BLaER1 treated with 17β-estradiol and CSF1 and Interleukin-3, amounts not matched to agents 10 nM and 100 nM (cell line): ENCODE data around the gene RETSAT.
"Not testable (repeated sequence)": the region's sequence is repeated elsewhere in the genome, so short reads cannot be mapped to it uniquely, and the experiment has no call there.

ENCODE experiments used
- H3K27ac ChIP-seq, 11 experiments: shearing (Covaris generic); formaldehyde crosslinking; 2 replicates each; pipeline ENCODE4 v1.8.1; 2022
- H3K27me3 ChIP-seq, 11 experiments: shearing (Covaris generic); formaldehyde crosslinking; 2 replicates each; pipeline ENCODE4 v1.8.1; 2022
- H3K36me3 ChIP-seq, 11 experiments: shearing (Covaris generic); formaldehyde crosslinking; 2 replicates each; pipeline ENCODE4 v1.8.1; 2022
- H3K4me1 ChIP-seq, 10 experiments: shearing (Covaris generic); formaldehyde crosslinking; 2 replicates each; pipeline ENCODE4 v1.8.1; 2022
- H3K4me2 ChIP-seq, 11 experiments: shearing (Covaris generic); formaldehyde crosslinking; 2 replicates each; pipeline ENCODE4 v1.8.1; 2022
- H3K4me3 ChIP-seq, 10 experiments: shearing (Covaris generic); formaldehyde crosslinking; 2 replicates each; pipeline ENCODE4 v1.8.1; 2022
- H3K9ac ChIP-seq, 11 experiments: shearing (Covaris generic); formaldehyde crosslinking; 2 replicates each; pipeline ENCODE4 v1.8.1; 2022
- H3K9me3 ChIP-seq, 11 experiments: shearing (Covaris generic); formaldehyde crosslinking; replicated peaks in 1 of 11; 2 replicates each; pipeline ENCODE4 v1.8.1; 2022
- H4K20me1 ChIP-seq, 11 experiments: shearing (Covaris generic); formaldehyde crosslinking; 2 replicates each; pipeline ENCODE4 v1.8.1; 2022
- Cebpa-rat ChIP-seq, 11 experiments: shearing (Covaris generic); IDR thresholded peaks; 2 replicates each; pipeline ENCODE4 v1.8.1; 2022

RETSAT gene

DNA sequence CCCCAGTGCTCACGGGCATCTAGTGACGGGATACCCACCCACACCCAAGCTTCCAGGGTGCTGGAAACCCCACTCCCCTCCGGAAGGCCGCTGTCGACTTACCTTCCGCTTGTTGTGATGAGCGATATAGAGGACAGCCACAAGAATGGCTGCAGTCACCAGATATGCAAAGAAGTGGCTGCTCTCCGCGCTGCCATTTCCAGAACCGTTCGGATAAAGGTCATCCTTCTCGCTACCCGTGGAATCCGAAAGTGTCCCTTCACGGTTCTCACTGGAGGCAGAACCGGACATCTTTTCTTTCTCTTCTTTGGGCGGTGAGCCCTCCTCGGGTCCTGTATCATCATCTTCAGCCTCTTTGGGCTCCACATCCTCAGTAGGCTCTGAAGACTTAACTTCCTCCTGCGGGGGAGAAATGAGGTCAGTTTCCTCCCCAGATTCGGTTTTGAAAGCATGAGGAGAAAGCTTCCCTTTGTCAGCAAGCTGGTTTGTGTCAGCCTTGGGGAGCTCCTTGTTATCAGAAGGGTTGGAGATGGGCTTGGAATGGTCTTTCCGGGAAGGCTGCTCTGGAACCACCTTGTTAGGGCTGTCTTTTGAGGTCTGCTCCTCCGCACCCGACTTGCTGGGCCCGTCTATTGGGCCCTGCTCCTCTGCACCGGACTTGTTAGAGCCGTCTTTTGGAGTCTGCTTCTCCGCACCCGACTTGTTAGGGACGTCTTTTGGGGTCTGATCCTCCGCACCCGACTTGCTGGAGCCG is 27.7 kb downstream of the RETSAT start:
- peak overlapping the region; percentile 94 to 98 (median 97) for H3K27ac ChIP-seq
- H3K36me3 ChIP-seq = peaks cover 49 to 57% (median 56%) of the 10 kb centered on the region in 11 experiments
- peak overlapping the region; percentile 91 to 99 (median 97) for H3K4me2 ChIP-seq
- H3K9ac ChIP-seq = peak overlapping the region; percentile 92 to 98 (median 96)
- peak overlapping the region; percentile 82 to 97 (median 91) for H3K4me3 ChIP-seq
- no peaks in the 10 kb centered on the region for H3K27me3 ChIP-seq
- no peak for TF ChIP-seq Cebpa-rat (IDR thresholded peaks at IDR 0.05)
- H4K20me1 ChIP-seq = peaks cover 50 to 59% (median 53%) of the 10 kb centered on the region in 11 experiments
- peaks cover 46 to 58% (median 52%) of the 10 kb centered on the region in 10 experiments for H3K4me1 ChIP-seq
- H3K9me3 ChIP-seq = no peaks in the 10 kb centered on the region

DNA sequence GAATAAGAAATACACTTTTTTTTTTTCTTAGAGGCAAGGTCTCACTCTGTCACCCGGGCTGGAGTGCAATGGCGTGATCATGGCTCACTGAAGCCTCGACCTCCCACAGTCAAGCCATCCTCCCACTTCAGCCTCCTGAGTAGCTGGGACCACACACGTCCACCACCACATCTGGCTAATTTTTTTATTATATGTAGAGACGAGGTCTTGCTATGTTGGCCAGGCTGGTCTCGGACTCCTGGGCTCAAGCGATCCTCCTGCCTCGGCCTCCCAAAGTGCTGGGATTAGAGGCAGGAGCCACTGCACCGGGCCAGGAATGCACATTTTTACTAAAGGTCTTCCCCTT is 28.9 kb downstream of the RETSAT start:
- Histone ChIP-seq H3K4me2 (peak overlapping the region; percentile 91 to 99 (median 97)), H3K9me3 (no peaks in the 10 kb centered on the region), H3K27me3 (no peaks in the 10 kb centered on the region), H4K20me1 (peaks cover 62 to 71% (median 64%) of the 10 kb centered on the region in 11 experiments), H3K36me3 (peaks cover 61 to 69% (median 67%) of the 10 kb centered on the region in 11 experiments), H3K9ac (peak overlapping the region; percentile 92 to 98 (median 96)), H3K27ac (peak overlapping the region in 9 of 11 experiments; percentile 31 to 98 (median 97); a peak in 15 of 22 replicates), H3K4me1 (peaks cover 51 to 69% (median 58%) of the 10 kb centered on the region in 10 experiments), H3K4me3 (peak overlapping the region; percentile 82 to 97 (median 91))
- no peak for TF ChIP-seq Cebpa-rat (IDR thresholded peaks at IDR 0.05)

DNA sequence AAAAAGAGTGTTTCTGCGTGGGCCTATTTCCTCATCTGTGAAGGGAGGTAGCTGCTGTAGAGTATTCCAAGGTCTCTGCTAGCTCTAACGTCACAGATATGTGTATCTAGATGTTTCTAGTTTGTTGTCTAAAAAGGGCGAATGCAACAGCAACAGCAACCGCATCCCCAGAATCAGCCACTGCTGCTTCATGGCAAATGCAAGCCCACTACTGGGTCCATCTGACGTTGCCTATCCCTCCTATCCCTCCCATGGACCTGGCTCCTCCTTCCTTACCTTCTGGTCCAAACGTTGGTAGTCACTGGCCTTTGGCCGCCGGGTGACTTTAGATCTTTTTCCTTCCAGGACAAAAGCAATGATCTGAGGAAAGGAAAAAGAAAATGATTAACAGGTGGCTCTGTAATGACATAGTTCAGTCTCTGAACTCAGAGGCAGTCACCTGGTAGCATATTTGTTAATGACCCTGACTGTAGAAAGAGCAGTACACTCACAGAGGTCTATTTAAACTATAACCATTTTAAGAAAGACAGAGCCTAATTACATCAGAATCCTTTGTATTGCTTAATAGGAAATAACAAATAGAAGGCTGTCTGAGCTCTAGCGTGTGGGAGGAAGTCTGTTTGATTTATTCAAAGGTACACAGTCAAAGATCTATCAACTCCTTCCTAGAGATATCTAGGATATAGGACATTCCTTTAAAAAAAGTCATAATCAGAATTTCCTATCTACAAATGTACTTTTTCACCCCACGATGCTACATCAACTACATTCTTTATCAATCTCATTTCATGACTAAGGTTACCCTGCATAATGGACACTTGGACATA is 29.5 kb downstream of the RETSAT start:
- peaks cover 68 to 76% (median 70%) of the 10 kb centered on the region in 11 experiments for H4K20me1 ChIP-seq
- H3K9me3 ChIP-seq = no peaks in the 10 kb centered on the region
- peaks cover 67 to 75% (median 73%) of the 10 kb centered on the region in 11 experiments for H3K36me3 ChIP-seq
- H3K4me2 ChIP-seq = peak overlapping the region; percentile 91 to 99 (median 97)
- peaks cover 51 to 74% (median 63%) of the 10 kb centered on the region in 10 experiments for H3K4me1 ChIP-seq
- TF ChIP-seq Cebpa-rat (IDR thresholded peaks at IDR 0.05) = 0 out of 22 replicates have a peak, but pooled peaks of 1 of the 11 experiments have one; percentile 10
- H3K27me3 ChIP-seq = no peaks in the 10 kb centered on the region
- H3K9ac ChIP-seq = peak overlapping the region; percentile 92 to 98 (median 96)
- peak overlapping the region in 9 of 11 experiments; percentile 31 to 98 (median 97); a peak in 12 of 22 replicates for H3K27ac ChIP-seq
- H3K4me3 ChIP-seq = peak overlapping the region; percentile 82 to 97 (median 91)

DNA sequence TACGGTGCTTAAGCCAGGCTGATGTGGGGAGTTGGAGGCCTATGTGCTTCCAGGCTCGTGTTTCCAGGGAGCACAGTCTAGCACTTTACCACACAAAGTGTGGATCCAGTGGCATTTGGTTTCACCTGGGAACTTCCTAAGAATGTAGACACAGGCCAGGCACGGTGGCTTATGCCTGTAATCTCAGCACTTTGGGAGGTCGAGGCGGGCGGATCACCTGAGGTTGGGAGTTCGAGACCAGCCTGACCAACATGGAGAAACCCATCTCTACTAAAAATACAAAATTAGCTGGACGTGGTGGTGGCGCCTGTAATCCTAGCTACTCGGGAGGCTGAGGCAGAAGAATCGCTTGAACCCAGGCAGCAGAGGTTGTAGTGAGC is 30.4 kb downstream of the RETSAT start:
- not testable (repeated sequence) for H3K27me3 ChIP-seq, H3K27ac ChIP-seq, H3K9me3 ChIP-seq
- Histone ChIP-seq H3K36me3 (peaks cover 75 to 83% (median 82%) of the 10 kb centered on the region in 11 experiments), H3K4me1 (peaks cover 46 to 76% (median 59%) of the 10 kb centered on the region in 10 experiments), H3K4me3 (peak overlapping the region in 6 of 10 experiments; percentile 20 to 97 (median 90); a peak in 8 of 20 replicates), H4K20me1 (peaks cover 76 to 85% (median 79%) of the 10 kb centered on the region in 11 experiments), H3K4me2 (peak overlapping the region; percentile 25 to 99 (median 95); a peak in 21 of 22 replicates), H3K9ac (peak overlapping the region in 2 of 11 experiments; percentile 33 to 41; a peak in 2 of 22 replicates)

DNA sequence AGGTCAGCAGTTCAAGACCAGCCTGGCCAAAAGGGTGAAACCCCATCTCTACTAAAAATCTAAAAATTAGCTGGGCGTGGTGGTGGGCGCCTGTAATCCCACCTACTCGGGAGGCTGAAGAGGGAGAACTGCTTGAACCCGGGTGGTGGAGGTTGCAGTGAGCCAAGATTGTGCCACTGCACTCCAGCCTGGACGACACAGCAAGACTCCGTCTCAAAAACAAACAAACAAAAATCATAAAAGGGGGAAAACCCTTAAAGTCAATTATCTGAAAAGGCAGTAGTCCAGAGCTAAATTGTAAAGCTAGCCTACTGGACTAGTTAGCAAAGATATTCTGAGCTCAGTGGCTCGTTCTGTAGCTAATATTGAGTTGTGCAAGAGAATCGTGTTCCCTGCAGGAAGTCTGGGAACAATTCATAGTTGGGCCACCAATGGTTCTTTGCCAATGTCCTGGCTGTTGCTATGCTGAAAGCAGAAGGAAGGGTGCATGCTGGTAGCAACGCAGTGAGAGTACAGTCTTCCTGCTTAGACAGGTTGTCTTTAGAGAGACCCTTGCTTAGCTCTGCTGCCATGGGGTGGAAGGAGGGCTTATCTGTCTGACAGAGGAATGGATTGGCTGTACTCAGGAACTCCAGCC is 30.9 kb downstream of the RETSAT start:
- Histone ChIP-seq H3K27ac (no peak overlapping the region), H3K9ac (peak overlapping the region in 2 of 11 experiments; percentile 33 to 41; a peak in 3 of 22 replicates), H3K27me3 (no peaks in the 10 kb centered on the region), H3K4me2 (peak overlapping the region; percentile 9 to 99 (median 94)), H3K9me3 (no peaks in the 10 kb centered on the region), H3K36me3 (peaks cover 80 to 88% (median 87%) of the 10 kb centered on the region in 11 experiments), H3K4me3 (peak overlapping the region in 5 of 10 experiments; percentile 20 to 95 (median 85); a peak in 5 of 20 replicates), H3K4me1 (peaks cover 41 to 76% (median 57%) of the 10 kb centered on the region in 10 experiments), H4K20me1 (peaks cover 81 to 90% (median 84%) of the 10 kb centered on the region in 11 experiments)
- TF ChIP-seq Cebpa-rat (IDR thresholded peaks at IDR 0.05) = no peak

DNA sequence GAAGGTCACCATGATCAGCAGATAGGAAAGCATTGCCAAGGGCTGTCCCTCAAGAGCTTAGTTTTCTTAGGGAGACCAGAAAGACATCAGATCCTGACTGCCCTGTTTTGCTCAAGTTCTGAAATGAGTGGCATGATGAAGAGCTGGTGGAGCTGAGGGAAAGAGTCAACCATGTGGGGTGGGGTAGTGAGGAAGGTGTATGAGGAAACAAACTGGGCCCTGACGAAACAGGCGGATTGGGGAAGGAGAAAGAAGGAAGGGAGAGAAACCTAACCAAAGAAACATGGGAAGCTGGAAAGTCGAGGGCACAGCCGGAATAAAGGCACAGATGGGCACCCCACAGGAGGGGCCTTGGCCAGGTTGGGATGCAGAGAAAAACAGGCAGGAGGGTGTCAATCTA is 34.5 kb downstream of the RETSAT start:
- Histone ChIP-seq H3K4me3 (no peak overlapping the region), H3K9me3 (no peaks in the 10 kb centered on the region), H3K27me3 (no peaks in the 10 kb centered on the region), H3K27ac (no peak overlapping the region), H3K9ac (peak overlapping the region in 2 of 11 experiments; percentile 31 to 37; a peak in 3 of 22 replicates), H4K20me1 (peaks cover 86 to 100% (median 100%) of the 10 kb centered on the region in 11 experiments), H3K36me3 (peaks cover 94 to 100% (median 98%) of the 10 kb centered on the region in 11 experiments), H3K4me2 (peak overlapping the region in 6 of 11 experiments; percentile 2 to 99 (median 94); a peak in 8 of 22 replicates), H3K4me1 (peaks cover 28 to 70% (median 48%) of the 10 kb centered on the region in 10 experiments)
- no peak for TF ChIP-seq Cebpa-rat (IDR thresholded peaks at IDR 0.05)

DNA sequence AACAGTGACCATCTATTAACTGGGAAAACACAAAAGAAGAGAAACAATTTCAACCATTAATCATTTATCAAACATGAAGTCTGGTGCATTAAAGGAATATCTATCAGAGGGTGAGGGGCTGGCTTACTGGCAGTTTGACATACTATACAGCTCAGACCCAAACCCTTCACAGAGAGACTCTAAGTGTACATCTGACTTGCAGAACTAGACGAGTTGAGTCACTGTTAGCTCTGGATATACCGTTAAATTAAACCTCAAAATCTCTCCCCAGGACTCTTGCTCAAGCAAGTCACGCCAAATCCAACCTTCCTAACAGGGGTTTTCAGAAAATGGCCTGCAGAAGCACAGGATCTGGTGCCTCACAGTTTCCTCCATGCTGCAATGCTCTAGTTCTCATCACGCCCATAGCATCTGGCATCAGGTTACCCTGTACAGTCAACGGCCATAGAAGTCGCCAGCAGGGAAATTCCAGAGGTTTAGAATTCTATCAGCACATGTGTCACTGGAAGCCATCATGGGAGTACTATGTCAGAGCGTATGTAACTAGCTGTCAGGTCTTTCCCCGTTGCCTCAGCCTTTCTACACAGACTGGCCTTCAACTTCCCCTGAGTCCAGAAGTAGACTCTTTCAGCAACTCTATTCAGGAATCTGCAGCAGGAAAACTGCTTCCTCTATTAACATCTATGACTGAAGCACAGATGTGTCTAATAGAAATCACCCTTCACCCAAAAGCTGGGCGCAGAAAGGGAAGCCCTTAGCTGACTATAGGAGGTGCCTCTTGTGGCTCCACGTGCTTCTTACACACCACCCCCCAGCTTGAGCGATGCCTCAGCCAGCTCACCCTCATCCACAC is 35.9 kb downstream of the RETSAT start:
- TF ChIP-seq Cebpa-rat (IDR thresholded peaks at IDR 0.05) = no peak
- no peaks in the 10 kb centered on the region for H3K27me3 ChIP-seq
- no peak overlapping the region; a peak in 1 of 22 replicates for H3K9ac ChIP-seq
- H3K9me3 ChIP-seq = no peaks in the 10 kb centered on the region
- peak overlapping the region in 3 of 11 experiments; percentile 25 to 99 (median 99); a peak in 5 of 22 replicates for H3K4me2 ChIP-seq
- peaks cover 16 to 67% (median 34%) of the 10 kb centered on the region in 10 experiments; a peak in 19 of 20 replicates for H3K4me1 ChIP-seq
- H3K36me3 ChIP-seq = peaks cover 89 to 100% (median 98%) of the 10 kb centered on the region in 11 experiments
- peaks cover 80 to 100% (median 100%) of the 10 kb centered on the region in 11 experiments for H4K20me1 ChIP-seq
- H3K4me3 ChIP-seq = no peak overlapping the region
- peak overlapping the region in 1 of 11 experiments; percentile 11; a peak in 1 of 22 replicates for H3K27ac ChIP-seq

DNA sequence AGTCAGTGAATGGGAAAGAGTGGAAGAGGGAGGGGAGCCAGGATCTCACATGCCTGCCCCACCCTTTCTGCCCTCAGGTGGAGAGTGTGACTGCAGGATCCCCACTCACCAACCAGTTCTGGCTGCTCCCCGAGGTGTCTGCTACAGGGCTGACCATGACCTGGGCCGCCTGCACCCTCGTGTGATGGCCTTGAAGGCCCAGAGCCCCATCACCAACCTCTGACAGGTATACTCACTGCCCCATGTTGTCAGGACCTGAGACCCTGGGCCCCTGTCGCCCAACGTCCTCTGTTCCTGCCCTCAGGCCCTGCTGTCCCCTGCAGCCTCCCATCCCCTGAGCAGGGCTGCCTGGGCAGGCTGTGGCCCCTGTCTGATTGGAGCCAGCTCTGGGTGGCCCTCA is 38.4 kb downstream of the RETSAT start:
- Histone ChIP-seq H3K4me1 (peaks cover 11 to 52% (median 22%) of the 10 kb centered on the region in 10 experiments), H3K36me3 (peaks cover 64 to 98% (median 77%) of the 10 kb centered on the region in 11 experiments), H4K20me1 (peaks cover 55 to 83% (median 76%) of the 10 kb centered on the region in 11 experiments)
- not testable (repeated sequence) for H3K9ac ChIP-seq, H3K27ac ChIP-seq, H3K4me3 ChIP-seq, H3K9me3 ChIP-seq, H3K4me2 ChIP-seq, H3K27me3 ChIP-seq
